RCC 7860 (cell line): ENCODE results near the gene SPINT3.

Experiments used
- DNase-seq: peaks from one replicate; pipeline ENCODE4 v3.0.0-alpha.2; 2015; ENCODE audit warnings: low spot score
- FAIRE-seq: peaks from 2 replicates; lab custom pipeline; 2012; peaks lifted over from hg19 to GRCh38; lab: Jason Lieb, UNC

Gene SPINT3

GRCh38 chr20:45515147-45515913 is at the start of gene SPINT3:
SPINT3 (minus strand) TSS chr20:45515622; CDS start chr20:45515608, 14 bp downstream.
- FAIRE-seq, result no peak

GRCh38 chr20:45564760-45565276 is 49.4 kb upstream of the SPINT3 start:
- FAIRE-seq, result no peak
- no peak for DNase-seq

More at GRCh38 chr20:45515147-45515913, at the start of gene SPINT3:
- no peak for DNase-seq

DNA sequence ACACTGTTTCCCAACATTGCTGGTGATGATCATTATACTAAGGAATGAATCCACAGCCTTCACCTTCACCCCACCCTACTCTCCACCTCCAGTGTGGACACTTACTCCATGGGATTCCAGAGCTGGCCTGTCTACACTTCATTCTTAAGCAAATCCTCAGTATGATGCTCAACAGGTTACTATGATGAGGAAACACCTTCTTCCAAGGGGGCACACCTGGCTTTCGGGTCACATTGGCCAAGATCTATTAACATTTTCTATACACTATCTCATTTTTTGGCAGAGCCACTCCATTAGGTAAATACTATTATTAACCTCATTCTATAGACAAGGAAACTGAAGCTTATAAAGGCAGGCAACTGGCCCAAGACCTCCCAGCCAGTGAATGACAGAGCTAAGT is 39.8 kb upstream of the SPINT3 start:
- FAIRE-seq, result no peak
- DNase-seq, result no peak

- no peak for DNase-seq
- no peak for FAIRE-seq
These were observed 37.0 kb upstream of the SPINT3 start for GRCh38 chr20:45552456-45552855.

DNA sequence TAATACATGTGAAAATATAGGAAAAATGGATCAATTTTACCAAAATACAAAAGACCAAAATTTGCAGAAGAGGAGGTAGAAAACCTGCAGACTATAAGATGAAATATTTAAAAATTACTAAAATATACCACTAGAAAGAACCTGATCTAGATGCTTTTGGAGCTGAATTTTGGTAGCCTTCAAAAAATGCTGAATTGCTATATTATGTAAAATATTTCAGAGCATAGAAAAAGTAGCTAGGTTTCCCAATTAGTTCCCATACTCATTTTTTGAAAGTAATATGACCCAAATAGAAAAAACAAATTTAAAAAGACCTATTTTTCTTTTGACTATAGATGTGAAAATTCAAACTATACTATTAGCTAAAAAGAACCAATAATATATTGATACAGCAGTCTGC is 35.3 kb upstream of the SPINT3 start:
- no peak for FAIRE-seq

DNA sequence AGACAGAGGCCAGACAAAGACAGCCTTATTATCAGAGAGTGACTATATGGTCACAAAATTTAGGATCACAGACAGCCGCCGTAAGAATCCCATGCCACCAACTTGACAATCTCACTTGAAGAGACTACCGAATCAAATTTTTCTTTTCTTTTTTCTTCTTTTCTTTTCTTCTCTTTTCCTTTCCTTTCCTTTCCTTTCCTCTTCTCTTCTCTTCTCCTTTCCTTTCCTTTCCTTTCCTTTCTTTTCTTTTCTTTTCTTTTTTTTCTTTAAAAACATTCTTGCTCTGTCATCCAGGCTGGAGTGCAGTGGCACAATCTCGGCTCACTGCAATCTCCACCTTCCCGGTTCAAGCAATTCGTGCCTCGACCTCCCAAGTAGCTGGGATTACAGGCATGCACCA is 33.0 kb upstream of the SPINT3 start:
- DNase-seq (no peak), FAIRE-seq (no peak)

More for the DNA sequence above, 35.3 kb upstream of the SPINT3 start:
- no peak for DNase-seq

GRCh38 chr20:45547206-45547770 is 31.9 kb upstream of the SPINT3 start, which contains the start of gene EPPIN:
EPPIN (minus strand) TSS chr20:45547401; CDS start chr20:45547357, 44 bp downstream.
- FAIRE-seq, result no peak
- DNase-seq, result no peak

GRCh38 chr20:45545754-45546453 is 30.5 kb upstream of the SPINT3 start:
- no peak for FAIRE-seq
- no peak for DNase-seq

DNA sequence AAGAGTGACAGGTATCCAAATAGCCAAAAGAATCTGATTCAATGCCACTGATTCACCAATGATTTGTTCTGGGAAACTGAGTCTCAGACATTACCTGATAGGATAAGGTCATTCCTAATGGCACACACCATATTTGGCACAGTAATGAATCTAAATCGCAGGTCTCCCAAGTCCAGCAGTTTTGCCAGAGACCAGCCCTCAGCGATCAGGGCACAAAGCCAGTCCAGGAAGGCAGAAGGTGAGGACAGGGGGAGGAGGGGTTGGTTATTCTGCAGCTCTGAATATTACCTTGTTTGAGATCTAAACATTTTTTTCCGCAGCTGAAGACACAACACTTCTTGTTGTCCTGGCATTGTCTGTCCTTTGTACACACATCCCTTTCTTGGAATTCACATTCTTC is 29.9 kb upstream of the SPINT3 start:
- FAIRE-seq (no peak), DNase-seq (no peak)

- FAIRE-seq (no peak), DNase-seq (no peak)
These were observed 24.0 kb upstream of the SPINT3 start, which contains the start of gene WFDC6 for GRCh38 chr20:45539382-45539781. WFDC6 (minus strand) TSS chr20:45539482; CDS start chr20:45539407, 75 bp downstream.

- FAIRE-seq, result no peak
- DNase-seq, result no peak
These were observed 22.9 kb upstream of the SPINT3 start for GRCh38 chr20:45538209-45538799.

- FAIRE-seq, result no peak
- DNase-seq, result no peak
These were observed 11.9 kb upstream of the SPINT3 start for GRCh38 chr20:45527294-45527693.

DNA sequence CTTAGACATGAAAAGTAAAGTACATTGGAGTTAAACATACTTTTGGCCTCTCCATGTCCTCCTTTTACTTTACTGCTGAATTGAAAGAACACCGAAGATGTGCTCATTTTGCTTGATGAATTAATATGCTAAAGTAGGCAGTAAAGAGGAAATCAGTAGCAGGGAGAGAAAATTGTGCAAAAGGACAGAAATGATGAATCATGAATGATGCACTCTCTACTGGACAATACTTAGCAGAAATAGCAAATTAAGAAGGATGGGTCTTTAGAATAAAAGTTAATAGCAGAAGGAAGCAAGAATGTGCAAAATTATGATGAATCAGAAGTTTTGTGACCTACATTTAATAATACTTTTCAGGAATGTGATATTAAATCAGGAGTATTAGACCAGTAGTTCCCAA is 8.4 kb upstream of the SPINT3 start:
- FAIRE-seq, result no peak

GRCh38 chr20:45518282-45518681 is 2.9 kb upstream of the SPINT3 start:
- DNase-seq (no peak), FAIRE-seq (no peak)

More for the DNA sequence above, 8.4 kb upstream of the SPINT3 start:
- no peak for DNase-seq

DNA sequence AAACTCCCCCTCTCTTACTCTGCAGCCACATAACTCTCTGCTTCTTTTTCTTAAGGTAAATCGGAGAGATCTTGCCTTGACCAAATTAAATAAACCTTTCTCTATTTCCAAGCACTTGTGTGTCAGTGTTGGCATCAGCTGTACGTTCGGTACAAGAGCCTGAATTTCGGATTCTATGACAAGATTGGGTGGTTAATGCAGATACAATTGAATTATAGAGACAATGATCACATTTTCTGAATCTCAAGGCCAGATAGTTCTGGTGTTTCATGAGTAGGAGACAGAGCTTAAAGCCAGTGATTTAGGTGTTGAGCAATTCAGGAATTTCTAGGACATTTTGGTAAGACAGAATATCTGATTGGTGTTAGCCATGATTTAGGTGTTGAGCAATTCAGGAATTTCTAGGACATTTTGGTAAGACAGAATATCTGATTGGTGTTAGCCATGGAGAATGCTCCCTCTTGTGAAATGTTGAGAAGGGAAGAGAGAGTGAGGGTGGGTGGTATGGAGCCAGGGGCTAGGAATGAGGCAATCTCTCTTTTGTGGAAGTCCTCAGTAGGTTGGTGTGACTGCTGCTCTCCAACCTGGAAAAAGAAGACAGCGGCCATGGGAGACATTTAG is 5.1 kb downstream of the SPINT3 start:
- no peak for DNase-seq
- no peak for FAIRE-seq

GRCh38 chr20:45509091-45509490 is 6.3 kb downstream of the SPINT3 start:
- FAIRE-seq (no peak), DNase-seq (no peak)

DNA sequence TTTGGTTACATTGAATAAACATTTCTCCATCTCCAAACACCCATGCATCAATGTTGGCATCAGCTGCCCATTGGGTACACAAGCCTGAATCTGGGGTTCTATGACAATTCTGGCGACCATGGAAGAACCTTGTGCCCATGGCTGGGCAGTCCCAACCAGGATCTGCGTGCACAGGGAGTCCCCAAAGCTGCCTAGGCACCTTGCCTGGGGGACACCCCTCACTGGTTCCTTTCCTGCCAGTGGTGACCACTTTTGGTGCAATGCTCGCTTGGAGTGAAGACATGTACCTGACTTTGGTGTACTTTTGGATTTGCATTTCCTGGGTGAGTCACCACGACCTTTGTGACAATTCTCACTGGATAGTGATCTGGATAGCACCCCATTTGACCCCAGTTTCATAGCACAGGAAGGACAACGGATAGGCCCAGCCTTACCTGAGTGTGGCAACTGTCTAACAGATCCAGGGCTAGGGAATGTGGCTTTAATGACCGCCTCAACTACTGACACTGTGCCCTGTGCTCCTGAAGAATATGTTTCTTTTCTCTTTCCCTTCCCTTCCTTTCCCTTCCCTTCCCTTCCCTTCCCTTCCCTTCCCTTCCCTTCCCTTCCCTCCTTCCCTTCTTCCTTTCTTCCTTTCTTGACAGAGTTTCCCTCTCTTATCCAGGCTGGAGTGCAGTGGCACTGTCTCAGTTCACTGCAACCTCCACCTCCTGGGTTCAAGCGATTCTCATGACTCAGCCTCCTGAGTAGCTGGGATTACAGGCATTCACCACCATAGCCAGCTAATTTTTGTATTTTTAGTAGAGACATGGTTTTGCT is 7.1 kb downstream of the SPINT3 start:
- DNase-seq (no peak), FAIRE-seq (no peak)

DNA sequence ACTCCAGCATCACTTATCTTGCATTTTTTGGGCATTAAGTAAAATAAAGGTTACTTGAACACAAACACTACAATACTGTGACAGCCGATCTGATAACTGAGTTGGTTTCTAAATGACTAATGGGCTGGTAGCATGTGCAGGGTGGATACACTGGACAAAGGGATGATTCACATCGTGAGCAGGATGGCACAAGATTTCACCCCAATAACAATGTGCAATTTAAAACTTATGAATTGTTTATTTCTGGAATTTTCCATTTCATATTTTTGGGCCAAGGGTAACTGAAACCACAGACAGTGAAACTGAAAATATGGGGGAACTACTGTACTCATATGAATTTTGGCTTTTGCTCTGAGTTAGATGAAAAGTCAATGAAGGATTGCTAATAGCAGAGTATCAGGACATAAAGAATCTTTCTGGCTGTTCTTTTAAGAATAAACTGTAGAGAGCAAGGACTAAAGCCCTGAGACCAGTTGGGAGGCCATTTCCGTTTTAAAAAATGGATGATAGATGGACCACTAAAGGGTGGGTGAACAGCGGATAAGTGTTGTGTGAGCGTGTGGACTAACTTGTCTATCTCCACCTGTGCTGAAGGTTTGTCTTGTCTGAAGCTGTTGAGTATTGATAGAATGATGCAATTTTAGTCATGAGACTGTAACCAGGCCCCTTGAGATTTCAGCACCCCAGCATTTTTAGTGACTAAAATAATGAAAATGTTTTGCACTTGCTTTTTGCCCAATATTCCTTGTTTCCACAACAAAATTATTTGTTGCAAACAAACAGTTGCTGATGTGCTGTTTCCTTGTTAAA is 8.2 kb downstream of the SPINT3 start:
- DNase-seq, result no peak
- FAIRE-seq, result no peak

- no peak for DNase-seq
- FAIRE-seq, result no peak
These were observed 9.0 kb downstream of the SPINT3 start for GRCh38 chr20:45506398-45506797.
